ENCODE data around the gene EFS. TPM values are rescaled to one million over a fixed set of nuclear protein-coding genes. Genes with fewer than 3 reads are reported as not detected.

Gene EFS
- total and polyA plus RNA-seq, 9 donors, result 20.8 to 51.4 (median 43.9) TPM

DNA sequence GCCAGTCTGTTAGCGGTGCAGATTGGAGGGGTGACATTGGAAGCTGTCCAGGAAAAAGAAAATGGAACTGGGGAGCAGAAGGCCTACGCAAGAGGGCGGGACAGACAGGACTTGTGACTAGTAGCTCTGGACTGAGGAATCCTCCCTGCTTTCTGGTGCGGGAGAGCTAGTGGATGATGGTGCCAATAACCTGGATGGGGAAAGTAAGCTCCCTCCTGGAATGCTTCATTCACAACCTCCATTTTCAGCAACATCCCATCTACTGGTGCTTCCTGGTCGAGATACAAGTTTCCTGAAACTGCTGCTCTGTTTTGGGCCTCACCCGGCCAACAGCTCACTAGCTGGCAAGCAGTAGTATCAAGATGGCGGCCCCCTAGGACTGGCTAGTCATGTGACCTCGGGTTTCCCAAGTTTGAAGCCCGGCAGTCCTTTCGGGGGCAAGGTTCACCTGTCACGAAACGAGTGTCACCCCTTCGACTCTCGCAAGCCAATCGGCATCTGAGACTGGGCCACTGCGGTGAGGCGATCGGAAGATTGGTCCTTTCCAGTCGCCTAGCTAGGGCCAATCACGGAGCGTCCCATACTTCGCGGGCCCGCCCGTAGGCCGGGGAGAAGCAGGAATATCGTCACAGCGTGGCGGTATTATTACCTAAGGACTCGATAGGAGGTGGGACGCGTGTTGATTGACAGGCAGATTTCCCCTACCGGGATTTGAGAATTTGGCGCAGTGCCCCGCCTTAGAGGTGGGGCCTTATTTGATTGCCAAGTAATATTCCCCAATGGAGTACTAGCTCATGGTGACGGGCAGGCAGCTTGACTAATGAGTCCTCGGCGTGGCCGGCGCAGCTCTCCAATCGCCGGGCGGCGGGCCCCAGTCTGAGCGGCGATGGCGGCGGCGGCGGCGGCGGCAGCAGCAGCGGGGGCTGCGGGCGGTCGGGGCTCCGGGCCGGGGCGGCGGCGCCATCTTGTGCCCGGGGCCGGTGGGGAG is 44.1 kb downstream of the EFS start, which contains the start of gene PABPN1:
Gene PABPN1 (plus strand): TSS at position 874 of the 988 bp plus-strand sequence. CDS start 13 bp downstream, at position 887.
- Histone ChIP-seq H3K4me3 (ENCODE audit: low read length) (peak within 1 kb of the TSS; percentile 86), H3K36me3 (ENCODE audit: control insufficient read depth, insufficient read depth, low read length) (peaks cover 35% of the 10 kb centered on the region), H3K4me1 (ENCODE audit: control insufficient read depth, insufficient read depth, low read length) (peaks cover 21% of the 10 kb centered on the region), H3K9me3 (replicated peaks; ENCODE audit: control insufficient read depth, low read depth, low read length) (no peaks in the 10 kb centered on the region), H3K27me3 (ENCODE audit: control insufficient read depth, insufficient read depth, low read length) (no peaks in the 10 kb centered on the region), H3K27ac (ENCODE audit: low read length) (peak within 1 kb of the TSS; percentile 99)
- peak; percentile 100 for DNase-seq
- under 1% methylated on average over 60 of the region's 63 CpGs for WGBS (ENCODE audit: insufficient coverage)

- H3K27ac ChIP-seq (ENCODE audit: low read length), result peak overlapping the region; percentile 99
- no peaks in the 10 kb centered on the region for H3K27me3 ChIP-seq (ENCODE audit: control insufficient read depth, insufficient read depth, low read length)
- DNase-seq, result peak; percentile 50
- H3K36me3 ChIP-seq (ENCODE audit: control insufficient read depth, insufficient read depth, low read length), result peaks cover 27% of the 10 kb centered on the region
- peak overlapping the region; percentile 55 for H3K4me3 ChIP-seq (ENCODE audit: low read length)
- H3K9me3 ChIP-seq (replicated peaks; ENCODE audit: control insufficient read depth, low read depth, low read length), result no peaks in the 10 kb centered on the region
- H3K4me1 ChIP-seq (ENCODE audit: control insufficient read depth, insufficient read depth, low read length), result peaks cover 20% of the 10 kb centered on the region
- 89% methylated on average over 7 of the region's 17 CpGs for WGBS (ENCODE audit: insufficient coverage)
These were observed 45.0 kb downstream of the EFS start for GRCh38 chr14:23319746-23320583.

- H3K4me3 ChIP-seq (ENCODE audit: low read length), result no peak overlapping the region
- H3K4me1 ChIP-seq (ENCODE audit: control insufficient read depth, insufficient read depth, low read length), result peaks cover 6% of the 10 kb centered on the region
- peaks cover 8% of the 10 kb centered on the region for H3K36me3 ChIP-seq (ENCODE audit: control insufficient read depth, insufficient read depth, low read length)
- H3K9me3 ChIP-seq (replicated peaks; ENCODE audit: control insufficient read depth, low read depth, low read length), result no peaks in the 10 kb centered on the region
- DNase-seq, result no peak
- WGBS (ENCODE audit: insufficient coverage), result 100% methylated on average over 2 of the region's 5 CpGs
- no peak overlapping the region for H3K27ac ChIP-seq (ENCODE audit: low read length)
- no peaks in the 10 kb centered on the region for H3K27me3 ChIP-seq (ENCODE audit: control insufficient read depth, insufficient read depth, low read length)
These were observed 48.7 kb downstream of the EFS start for GRCh38 chr14:23316300-23316699.

GRCh38 chr14:23310546-23310945 is 54.4 kb downstream of the EFS start:
- Histone ChIP-seq H3K36me3 (ENCODE audit: control insufficient read depth, insufficient read depth, low read length) (peaks cover 40% of the 10 kb centered on the region), H3K4me3 (ENCODE audit: low read length) (no peak overlapping the region), H3K27ac (ENCODE audit: low read length) (no peak overlapping the region), H3K9me3 (replicated peaks; ENCODE audit: control insufficient read depth, low read depth, low read length) (no peaks in the 10 kb centered on the region), H3K4me1 (ENCODE audit: control insufficient read depth, insufficient read depth, low read length) (peaks cover 27% of the 10 kb centered on the region), H3K27me3 (ENCODE audit: control insufficient read depth, insufficient read depth, low read length) (no peaks in the 10 kb centered on the region)
- whole genome bisulfite sequencing (ENCODE audit: insufficient coverage), result no CpG with 5 or more reads among the region's 1 CpG
- no peak for DNase-seq

DNA sequence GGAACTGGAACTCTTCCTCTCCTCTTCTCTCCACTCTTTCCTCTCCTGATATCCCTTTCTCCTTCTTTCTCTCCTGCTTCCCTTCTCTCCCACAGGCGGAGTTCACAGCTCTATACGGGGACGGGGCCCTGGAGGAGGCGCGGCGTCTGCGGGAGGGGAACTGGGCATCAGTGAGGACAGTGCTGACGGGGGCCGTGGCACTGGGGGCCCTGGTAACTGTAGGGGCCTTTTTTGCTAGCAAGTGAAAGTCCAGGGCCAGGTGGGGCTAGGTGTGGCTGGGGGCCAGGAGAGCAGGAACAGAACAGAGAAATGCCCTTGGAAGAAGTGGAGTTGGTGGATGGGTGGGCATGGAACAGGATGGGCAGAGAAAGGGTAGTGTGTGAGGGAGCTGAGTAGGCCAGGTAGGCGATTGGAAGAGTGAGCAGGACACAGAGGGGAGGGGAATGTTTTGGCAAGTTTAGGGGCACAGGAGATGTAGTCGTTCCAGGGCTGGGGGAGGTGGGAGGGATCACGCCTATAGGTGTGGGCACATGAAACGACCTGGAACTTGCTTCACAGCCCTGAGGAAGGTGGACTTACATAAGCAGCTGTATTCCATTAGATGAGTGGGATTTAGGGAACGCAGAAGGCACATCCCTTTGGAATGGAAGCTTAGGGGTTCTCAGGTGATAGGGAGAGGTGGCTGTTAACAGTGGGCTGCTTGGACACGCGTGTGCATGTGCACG is 56.1 kb downstream of the EFS start:
- peaks cover 27% of the 10 kb centered on the region for H3K4me1 ChIP-seq (ENCODE audit: control insufficient read depth, insufficient read depth, low read length)
- no peak for DNase-seq
- no peak overlapping the region for H3K4me3 ChIP-seq (ENCODE audit: low read length)
- peaks cover 40% of the 10 kb centered on the region for H3K36me3 ChIP-seq (ENCODE audit: control insufficient read depth, insufficient read depth, low read length)
- H3K27ac ChIP-seq (ENCODE audit: low read length), result no peak overlapping the region
- H3K27me3 ChIP-seq (ENCODE audit: control insufficient read depth, insufficient read depth, low read length), result no peaks in the 10 kb centered on the region
- no peaks in the 10 kb centered on the region for H3K9me3 ChIP-seq (replicated peaks; ENCODE audit: control insufficient read depth, low read depth, low read length)
- 86% methylated on average over 13 of the region's 17 CpGs for WGBS (ENCODE audit: insufficient coverage)

DNA sequence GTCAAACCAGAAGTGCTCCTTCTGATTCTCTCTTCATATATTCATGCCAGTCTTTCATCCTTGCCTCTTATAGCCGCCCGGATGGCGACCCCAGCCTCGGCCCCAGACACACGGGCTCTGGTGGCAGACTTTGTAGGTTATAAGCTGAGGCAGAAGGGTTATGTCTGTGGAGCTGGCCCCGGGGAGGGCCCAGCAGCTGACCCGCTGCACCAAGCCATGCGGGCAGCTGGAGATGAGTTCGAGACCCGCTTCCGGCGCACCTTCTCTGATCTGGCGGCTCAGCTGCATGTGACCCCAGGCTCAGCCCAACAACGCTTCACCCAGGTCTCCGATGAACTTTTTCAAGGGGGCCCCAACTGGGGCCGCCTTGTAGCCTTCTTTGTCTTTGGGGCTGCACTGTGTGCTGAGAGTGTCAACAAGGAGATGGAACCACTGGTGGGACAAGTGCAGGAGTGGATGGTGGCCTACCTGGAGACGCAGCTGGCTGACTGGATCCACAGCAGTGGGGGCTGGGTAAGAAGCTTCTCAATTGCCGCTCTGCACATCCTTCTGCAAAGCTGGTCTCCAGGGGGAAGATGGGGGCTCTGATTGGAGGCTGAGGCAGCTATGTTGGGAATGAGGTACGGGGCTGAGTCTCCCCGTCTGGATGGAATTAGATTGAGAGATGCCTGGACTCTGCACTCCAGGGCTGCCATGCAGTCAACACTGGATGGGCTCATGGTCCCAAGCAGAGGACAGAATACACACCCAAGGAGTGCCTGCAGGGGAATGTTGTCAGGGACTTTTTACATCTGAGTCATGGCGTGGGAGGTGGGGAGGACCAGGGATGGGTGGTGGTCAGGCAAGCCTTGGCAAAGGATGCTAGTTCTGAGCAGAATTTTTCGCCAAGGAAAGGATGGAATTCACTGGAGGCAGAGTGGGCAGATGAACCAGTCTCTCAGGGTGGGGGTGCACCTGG is 57.0 kb downstream of the EFS start:
- 83% methylated on average over 15 of the region's 22 CpGs for WGBS (ENCODE audit: insufficient coverage)
- Histone ChIP-seq H3K9me3 (replicated peaks; ENCODE audit: control insufficient read depth, low read depth, low read length) (no peaks in the 10 kb centered on the region), H3K4me3 (ENCODE audit: low read length) (peak overlapping the region; percentile 81), H3K4me1 (ENCODE audit: control insufficient read depth, insufficient read depth, low read length) (peaks cover 31% of the 10 kb centered on the region), H3K27ac (ENCODE audit: low read length) (peak overlapping the region; percentile 97), H3K36me3 (ENCODE audit: control insufficient read depth, insufficient read depth, low read length) (peaks cover 40% of the 10 kb centered on the region), H3K27me3 (ENCODE audit: control insufficient read depth, insufficient read depth, low read length) (no peaks in the 10 kb centered on the region)
- DNase-seq, result no peak

DNA sequence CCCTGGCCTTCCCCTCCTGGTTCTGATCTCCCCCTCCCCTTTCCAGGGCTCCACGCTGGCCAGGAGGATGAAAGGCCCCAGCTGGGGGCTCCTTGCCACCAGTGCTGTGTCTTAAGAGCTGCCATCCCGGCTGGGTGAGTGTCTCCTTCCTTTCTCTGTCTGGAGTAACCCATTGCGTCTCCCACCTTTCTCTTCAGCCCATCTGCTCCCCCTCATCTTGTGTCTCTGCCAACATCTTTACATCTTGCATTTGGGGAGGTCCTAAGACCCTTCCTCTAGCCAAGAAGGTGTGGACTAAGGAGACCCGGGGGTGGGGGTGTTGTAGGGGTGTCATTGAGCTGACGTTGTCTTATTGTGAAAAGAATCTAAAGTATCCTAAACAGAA is 57.8 kb downstream of the EFS start:
- H3K27me3 ChIP-seq (ENCODE audit: control insufficient read depth, insufficient read depth, low read length), result no peaks in the 10 kb centered on the region
- DNase-seq, result peak; percentile 52
- peaks cover 35% of the 10 kb centered on the region for H3K4me1 ChIP-seq (ENCODE audit: control insufficient read depth, insufficient read depth, low read length)
- no peaks in the 10 kb centered on the region for H3K9me3 ChIP-seq (replicated peaks; ENCODE audit: control insufficient read depth, low read depth, low read length)
- peak overlapping the region; percentile 81 for H3K4me3 ChIP-seq (ENCODE audit: low read length)
- WGBS (ENCODE audit: insufficient coverage), result 0% methylated on average over 2 of the region's 5 CpGs
- peak overlapping the region; percentile 97 for H3K27ac ChIP-seq (ENCODE audit: low read length)
- H3K36me3 ChIP-seq (ENCODE audit: control insufficient read depth, insufficient read depth, low read length), result peaks cover 40% of the 10 kb centered on the region

DNA sequence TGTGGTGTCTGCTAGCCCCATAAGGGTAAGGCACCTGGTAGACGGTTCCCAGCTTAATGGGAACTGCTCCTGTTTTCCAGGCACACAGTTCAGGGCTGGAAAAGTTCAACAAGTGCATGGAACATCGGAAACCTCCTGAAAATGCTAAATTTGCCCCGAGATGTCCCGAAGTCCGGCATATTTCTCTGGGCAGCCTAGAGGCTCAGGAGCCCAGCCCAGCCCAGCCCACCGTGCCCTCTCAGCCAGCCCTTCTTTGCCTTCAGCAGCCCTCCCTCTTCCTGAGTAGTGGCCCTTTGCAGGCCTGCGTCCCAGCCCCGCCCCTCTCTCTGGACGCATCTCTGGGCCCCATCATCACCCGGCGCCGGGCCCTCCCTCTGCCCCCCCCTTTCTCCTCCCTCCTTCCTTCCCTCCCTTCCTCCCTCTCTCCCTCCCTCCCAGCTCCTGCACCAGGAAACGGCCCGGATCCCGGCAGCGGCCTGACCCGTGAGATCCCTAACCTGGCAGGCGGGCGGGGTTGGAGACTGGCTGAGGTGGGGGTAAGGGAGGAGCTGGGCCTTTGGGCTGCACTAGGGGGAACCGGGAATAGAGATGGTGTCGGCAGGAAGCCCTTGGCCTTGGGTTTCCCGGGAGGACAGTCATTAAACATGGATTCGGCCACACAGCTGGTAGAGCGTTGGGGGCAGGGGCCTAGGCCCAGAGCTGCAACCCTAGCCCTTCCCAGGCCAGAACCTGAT is 58.4 kb downstream of the EFS start, which contains the start of gene BCL2L2:
Gene BCL2L2 (plus strand): TSS at position 422 of the 734 bp plus-strand sequence. CDS start 935 bp downstream, outside the sequence.
- Histone ChIP-seq H3K36me3 (ENCODE audit: control insufficient read depth, insufficient read depth, low read length) (peaks cover 35% of the 10 kb centered on the region), H3K4me3 (ENCODE audit: low read length) (peak within 1 kb of the TSS; percentile 81), H3K27me3 (ENCODE audit: control insufficient read depth, insufficient read depth, low read length) (no peaks in the 10 kb centered on the region), H3K4me1 (ENCODE audit: control insufficient read depth, insufficient read depth, low read length) (peaks cover 35% of the 10 kb centered on the region), H3K27ac (ENCODE audit: low read length) (peak within 1 kb of the TSS; percentile 97), H3K9me3 (replicated peaks; ENCODE audit: control insufficient read depth, low read depth, low read length) (no peaks in the 10 kb centered on the region)
- WGBS (ENCODE audit: insufficient coverage), result under 1% methylated on average over 18 of the region's 24 CpGs
- peak; percentile 96 for DNase-seq
